ENCODE results near the gene SELENBP1. TPM values are rescaled to one million over a fixed set of nuclear protein-coding genes. Genes with fewer than 3 reads are reported as not detected.

Gene SELENBP1
- total and polyA plus RNA-seq, 2 experiments from 2014 or later = 43.6 to 73.5 TPM

DNA sequence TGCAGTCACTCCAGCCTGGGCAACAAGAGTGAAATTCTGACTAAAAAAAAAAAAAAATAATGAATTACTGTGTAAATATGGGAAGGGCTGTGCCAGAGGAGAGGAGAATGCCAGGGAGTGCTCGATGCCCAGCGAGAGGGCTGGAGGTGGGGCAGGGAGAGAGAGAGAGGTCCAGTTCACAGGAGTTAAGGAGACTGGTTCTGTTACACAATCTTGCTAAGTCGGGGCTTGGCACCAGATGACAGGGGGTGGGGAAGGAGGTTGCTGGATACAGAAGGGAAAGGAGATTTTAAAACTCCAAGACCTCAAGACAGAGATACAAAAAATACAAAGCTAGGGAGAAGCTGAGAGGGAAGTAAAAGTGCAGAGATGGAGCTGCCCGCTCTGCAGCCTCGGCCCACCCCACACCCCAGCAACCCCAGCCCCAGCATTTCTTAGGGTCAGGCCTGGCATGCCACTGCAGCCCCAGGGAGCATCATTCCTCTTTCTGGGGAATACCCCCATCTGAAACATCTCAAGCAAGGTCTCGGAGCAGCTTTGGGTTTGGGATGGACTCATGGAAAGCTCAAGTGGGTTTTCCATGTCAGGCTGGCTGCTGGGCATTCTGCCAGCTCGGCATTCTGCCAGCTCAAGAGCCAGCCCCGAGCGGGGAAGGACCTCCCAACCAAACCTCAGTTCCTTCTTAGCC lies 991 bp downstream of the SELENBP1 start:
- H3K9me3 ChIP-seq (ENCODE audit: low read depth) = no peaks in the 10 kb centered on the region
- TF ChIP-seq, protein P1, sequence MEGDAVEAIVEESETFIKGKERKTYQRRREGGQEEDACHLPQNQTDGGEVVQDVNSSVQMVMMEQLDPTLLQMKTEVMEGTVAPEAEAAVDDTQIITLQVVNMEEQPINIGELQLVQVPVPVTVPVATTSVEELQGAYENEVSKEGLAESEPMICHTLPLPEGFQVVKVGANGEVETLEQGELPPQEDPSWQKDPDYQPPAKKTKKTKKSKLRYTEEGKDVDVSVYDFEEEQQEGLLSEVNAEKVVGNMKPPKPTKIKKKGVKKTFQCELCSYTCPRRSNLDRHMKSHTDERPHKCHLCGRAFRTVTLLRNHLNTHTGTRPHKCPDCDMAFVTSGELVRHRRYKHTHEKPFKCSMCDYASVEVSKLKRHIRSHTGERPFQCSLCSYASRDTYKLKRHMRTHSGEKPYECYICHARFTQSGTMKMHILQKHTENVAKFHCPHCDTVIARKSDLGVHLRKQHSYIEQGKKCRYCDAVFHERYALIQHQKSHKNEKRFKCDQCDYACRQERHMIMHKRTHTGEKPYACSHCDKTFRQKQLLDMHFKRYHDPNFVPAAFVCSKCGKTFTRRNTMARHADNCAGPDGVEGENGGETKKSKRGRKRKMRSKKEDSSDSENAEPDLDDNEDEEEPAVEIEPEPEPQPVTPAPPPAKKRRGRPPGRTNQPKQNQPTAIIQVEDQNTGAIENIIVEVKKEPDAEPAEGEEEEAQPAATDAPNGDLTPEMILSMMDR (IDR thresholded peaks at IDR 0.05; ENCODE audit: low read depth, low read length) = no peak
- H3K27ac ChIP-seq = peak overlapping the region; percentile 68
- no peaks in the 10 kb centered on the region for H3K27me3 ChIP-seq
- peak overlapping the region; percentile 38 for H3K4me3 ChIP-seq
- H3K4me1 ChIP-seq (ENCODE audit: low read depth) = peaks cover 19% of the 10 kb centered on the region
- no peaks in the 10 kb centered on the region for H3K36me3 ChIP-seq
- DNase-seq (ENCODE audit: low read depth in 1 of 2, low spot score in 1 of 2) = peak; percentile 37 to 84

DNA sequence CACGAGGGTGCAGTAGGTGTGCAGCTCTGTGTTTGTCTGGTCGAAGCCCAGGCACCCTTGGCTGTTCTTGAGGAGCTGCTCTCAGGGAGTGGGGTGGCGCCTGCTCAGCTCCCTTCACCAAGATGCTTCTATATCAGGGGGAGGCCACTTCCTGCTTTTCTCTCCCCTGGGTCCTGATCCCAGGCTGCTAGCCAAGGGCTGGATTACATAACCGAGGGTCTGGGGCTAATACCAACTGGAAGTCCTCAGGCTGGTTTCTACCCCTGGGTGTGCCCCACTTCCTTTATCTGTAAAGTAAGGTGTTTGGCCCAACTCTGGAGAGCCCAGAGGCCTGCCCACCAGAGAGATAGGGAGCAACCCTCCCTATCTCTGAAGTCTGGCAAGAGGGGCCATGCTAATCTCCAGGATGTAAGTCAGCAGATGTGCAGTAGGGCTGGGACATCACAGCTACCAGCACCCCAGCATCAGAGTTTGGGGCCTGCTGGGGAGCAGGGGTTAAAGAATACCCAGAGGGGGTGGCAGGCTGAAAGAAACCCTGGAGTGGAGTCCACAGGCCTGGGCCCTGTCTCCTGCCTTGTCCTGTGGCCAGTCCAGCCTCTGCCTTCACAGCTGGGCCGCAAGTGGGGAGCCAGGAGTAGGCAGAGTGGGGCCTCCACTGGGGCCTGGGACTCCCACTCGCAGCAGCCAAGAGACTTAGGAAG lies 2.1 kb downstream of the SELENBP1 start:
- H3K4me3 ChIP-seq = no peak overlapping the region
- TF ChIP-seq, protein P1 (IDR thresholded peaks at IDR 0.05; ENCODE audit: low read depth, low read length) = no peak
- H3K36me3 ChIP-seq = no peaks in the 10 kb centered on the region
- peak in 1 of 2 donors; percentile 69 for DNase-seq (ENCODE audit: low read depth in 1 of 2, low spot score in 1 of 2)
- peak overlapping the region; percentile 43 for H3K27ac ChIP-seq
- no peaks in the 10 kb centered on the region for H3K9me3 ChIP-seq (ENCODE audit: low read depth)
- H3K4me1 ChIP-seq (ENCODE audit: low read depth) = peaks cover 19% of the 10 kb centered on the region
- no peaks in the 10 kb centered on the region for H3K27me3 ChIP-seq

DNA sequence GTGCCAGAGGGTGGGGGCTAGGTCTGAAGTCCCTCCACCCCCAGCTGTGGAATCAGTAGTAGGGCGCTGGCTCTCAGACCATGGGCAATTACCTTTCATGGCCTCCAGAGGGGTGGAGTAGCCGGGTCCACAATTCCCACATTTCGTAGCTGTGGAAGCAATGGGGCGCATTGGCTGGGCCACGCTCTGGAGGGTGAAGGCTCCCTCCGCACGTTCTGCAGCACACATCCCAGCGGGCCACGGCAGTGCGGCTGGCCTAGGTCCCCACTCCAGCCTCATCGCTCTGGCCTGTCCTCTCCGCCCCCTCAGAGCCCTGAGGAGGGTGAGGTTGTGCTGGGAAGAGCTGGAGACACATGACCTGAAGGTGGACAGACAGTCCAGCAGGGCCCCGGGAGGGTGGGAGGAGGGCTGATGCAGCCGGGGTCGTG lies 2.9 kb downstream of the SELENBP1 start:
- Histone ChIP-seq H3K9me3 (ENCODE audit: low read depth) (no peaks in the 10 kb centered on the region), H3K36me3 (no peaks in the 10 kb centered on the region), H3K27me3 (no peaks in the 10 kb centered on the region), H3K4me1 (ENCODE audit: low read depth) (peaks cover 19% of the 10 kb centered on the region), H3K4me3 (no peak overlapping the region), H3K27ac (no peak overlapping the region)
- TF ChIP-seq, protein P1 (IDR thresholded peaks at IDR 0.05; ENCODE audit: low read depth, low read length) = no peak
- no peak for DNase-seq (ENCODE audit: low read depth in 1 of 2, low spot score in 1 of 2)

DNA sequence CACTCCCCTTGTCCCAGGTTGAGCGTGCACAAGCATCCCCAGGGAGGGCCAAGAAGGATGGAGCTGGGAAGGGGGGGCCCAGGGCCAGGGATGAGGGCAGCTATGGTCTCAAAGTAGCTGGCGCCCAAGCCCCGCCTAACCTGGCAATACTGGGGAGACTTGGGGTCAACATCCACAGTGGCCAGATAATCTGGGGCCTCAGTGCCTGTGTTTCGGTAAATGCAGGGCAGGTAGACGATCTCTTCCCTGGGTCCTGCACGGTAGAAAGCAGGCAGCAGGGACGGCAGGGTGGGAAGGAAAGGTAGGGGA lies 3.2 kb downstream of the SELENBP1 start:
- Histone ChIP-seq H3K4me3 (no peak overlapping the region), H3K9me3 (ENCODE audit: low read depth) (no peaks in the 10 kb centered on the region), H3K27me3 (no peaks in the 10 kb centered on the region), H3K27ac (no peak overlapping the region), H3K4me1 (ENCODE audit: low read depth) (peaks cover 19% of the 10 kb centered on the region), H3K36me3 (no peaks in the 10 kb centered on the region)
- no peak for DNase-seq (ENCODE audit: low read depth in 1 of 2, low spot score in 1 of 2)
- TF ChIP-seq, protein P1 (IDR thresholded peaks at IDR 0.05; ENCODE audit: low read depth, low read length) = no peak

DNA sequence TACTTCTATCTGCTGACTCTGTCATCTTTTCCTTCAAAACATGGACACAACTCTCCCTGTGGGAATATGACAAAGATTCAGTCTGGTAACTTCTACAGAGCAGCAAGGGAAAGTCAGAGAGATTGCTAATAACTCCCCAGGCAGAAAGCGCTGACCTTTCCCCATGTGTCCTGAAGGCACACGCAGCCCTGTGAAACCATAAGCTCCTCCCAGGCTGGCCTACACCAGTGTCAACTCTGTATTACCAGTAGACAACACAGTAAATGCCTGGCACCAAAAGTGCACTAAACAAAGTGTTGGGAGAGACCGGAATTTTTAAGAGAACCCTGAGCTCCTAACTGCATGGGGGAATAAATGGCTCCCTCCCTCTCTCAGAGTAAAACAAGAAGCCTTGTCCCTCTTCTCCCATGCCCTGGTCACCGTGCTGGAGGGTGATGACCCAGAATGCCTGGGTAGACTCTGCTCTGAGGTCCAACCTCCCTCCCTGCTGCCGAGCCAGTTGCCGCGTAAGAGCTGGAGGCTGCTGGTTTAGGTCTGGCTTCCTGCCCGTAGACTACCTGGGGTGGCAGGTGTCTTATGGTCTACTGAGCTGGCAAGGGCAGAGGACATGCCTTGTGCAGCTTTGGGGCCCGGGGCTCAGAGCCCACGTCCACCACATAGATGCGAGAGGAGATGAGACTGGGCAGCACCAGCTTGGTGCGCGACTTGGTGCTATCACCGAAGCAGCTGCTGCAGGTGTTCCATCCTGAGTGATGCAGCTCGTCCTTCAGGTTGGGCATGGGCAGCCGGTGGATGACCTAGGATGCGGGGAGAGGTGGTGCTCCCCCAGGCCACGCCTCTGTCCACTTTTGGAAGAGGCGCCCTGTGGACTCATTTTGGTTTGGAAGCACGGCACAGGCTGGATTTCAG lies 3.9 kb downstream of the SELENBP1 start:
- Histone ChIP-seq H3K27me3 (no peaks in the 10 kb centered on the region), H3K27ac (no peak overlapping the region), H3K9me3 (ENCODE audit: low read depth) (no peaks in the 10 kb centered on the region), H3K4me3 (no peak overlapping the region), H3K4me1 (ENCODE audit: low read depth) (peaks cover 19% of the 10 kb centered on the region), H3K36me3 (no peaks in the 10 kb centered on the region)
- TF ChIP-seq, protein P1 (IDR thresholded peaks at IDR 0.05; ENCODE audit: low read depth, low read length) = no peak
- no peak for DNase-seq (ENCODE audit: low read depth in 1 of 2, low spot score in 1 of 2)

All from cardiac muscle cell (in vitro differentiated cells and primary cell).